GM18951 (cell line): ENCODE measurements around the gene UBAC2.
"Not testable (repeated sequence)": the region's sequence is repeated elsewhere in the genome, so short reads cannot be mapped to it uniquely, and the experiment has no call there.

Experiments used
- POLR2A ChIP-seq: IDR thresholded peaks from 4 replicates; pipeline ENCODE4 v1.6.1; 2011; ENCODE audit warnings: mild to moderate bottlenecking; ENCODE audit not compliant: insufficient read length, insufficient read depth; ENCODE audit errors: extremely low read depth
- in situ Hi-C: fragments of 300-500 bp; cut with MboI; formaldehyde crosslinking; loops from one replicate; pipeline ENCODE4 v1.12.0; 2022; ENCODE audit warnings: low sequenced_read_pairs, mixed read lengths, inconsistent platforms; ENCODE audit not compliant: unreplicated experiment

UBAC2 gene

DNA sequence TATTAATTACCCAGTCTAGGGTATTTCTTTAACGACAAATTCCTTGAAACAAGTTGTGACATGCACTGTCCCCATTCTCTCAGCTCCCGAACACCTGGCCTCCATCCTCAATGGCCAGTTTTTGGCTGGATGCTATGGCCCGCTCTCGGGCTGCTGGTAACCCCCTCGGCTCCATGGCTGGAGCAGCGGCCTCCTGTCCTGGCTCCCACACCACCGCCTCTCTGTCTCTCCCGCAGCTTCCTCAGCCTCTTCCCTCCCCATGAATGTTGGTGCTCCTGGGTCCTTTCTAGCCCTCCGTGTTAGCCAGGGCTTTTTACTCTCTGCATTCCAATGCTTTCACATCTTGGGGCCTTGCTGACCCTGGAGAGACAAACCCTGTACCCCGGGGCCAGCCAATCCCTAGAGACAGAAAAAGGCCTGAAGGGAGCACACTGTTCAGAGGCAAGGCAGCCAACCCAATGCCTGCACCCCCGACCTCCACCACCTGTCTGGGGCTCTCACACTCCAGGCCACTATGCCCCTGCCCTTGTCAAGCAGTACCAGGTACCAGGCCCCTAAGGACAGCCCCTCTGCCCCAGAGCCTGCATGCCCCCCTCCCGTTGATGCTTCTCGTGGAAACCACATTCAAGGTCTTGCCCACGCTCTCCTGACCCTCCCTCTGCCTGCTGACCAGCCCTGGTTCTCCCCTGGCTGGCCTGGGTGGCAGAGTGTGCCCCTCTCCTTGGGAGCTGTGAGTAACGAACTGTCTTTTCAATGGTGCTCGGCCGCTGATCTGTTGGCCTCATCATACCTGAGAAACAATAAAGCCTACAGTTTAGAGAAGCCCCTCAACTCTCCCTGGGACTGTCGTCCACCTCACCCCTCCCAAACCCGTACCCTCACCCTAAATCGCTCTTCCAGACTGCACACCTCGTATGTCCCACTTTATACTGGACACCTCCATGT is 193.4 kb downstream of the UBAC2 start:
- in situ Hi-C loops, result no loop called here

DNA sequence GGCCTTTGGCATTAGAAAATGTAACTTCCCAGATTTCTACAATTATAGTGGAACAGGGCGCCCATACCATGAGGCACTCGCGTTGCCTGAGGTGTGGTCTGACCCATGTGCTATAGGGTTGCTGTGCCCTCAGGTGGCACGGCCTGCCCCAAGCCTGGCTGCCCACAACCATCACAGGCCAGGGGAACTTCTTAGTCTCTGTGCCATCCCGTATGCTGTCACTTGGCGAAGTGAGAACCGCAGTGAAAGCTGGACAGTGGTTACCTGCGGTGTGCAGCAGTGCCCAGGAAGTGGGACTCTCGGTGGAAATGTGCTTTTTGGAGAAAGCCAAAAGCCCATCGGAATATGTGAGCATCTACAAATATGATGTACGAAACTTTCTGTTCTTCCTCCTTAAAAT is 194.8 kb downstream of the UBAC2 start:
- in situ Hi-C loops, result no loop called here
- TF ChIP-seq POLR2A, result no peak

More for the DNA sequence above, 193.4 kb downstream of the UBAC2 start:
- no peak for TF ChIP-seq POLR2A

DNA sequence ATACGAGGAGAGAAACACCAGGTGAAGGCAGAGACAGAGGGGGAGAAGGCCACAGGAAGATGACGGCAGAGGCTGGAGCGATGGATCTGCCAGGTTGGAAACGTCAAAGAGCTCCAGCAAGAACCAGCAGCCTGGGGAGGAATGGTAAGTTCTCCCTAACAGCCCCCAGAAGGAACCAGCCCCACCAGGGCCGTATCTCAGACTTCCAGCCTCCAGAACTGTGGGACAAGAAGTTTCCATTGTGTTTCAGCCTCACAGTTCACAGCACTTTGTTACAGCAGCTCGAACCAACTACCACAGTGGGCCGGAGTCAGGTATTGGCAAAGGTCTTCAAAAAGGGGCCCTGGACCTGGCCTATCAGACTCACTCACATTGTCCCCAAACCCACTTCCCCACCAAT is 195.8 kb downstream of the UBAC2 start:
- in situ Hi-C loops, result no loop called here
- no peak for TF ChIP-seq POLR2A

DNA sequence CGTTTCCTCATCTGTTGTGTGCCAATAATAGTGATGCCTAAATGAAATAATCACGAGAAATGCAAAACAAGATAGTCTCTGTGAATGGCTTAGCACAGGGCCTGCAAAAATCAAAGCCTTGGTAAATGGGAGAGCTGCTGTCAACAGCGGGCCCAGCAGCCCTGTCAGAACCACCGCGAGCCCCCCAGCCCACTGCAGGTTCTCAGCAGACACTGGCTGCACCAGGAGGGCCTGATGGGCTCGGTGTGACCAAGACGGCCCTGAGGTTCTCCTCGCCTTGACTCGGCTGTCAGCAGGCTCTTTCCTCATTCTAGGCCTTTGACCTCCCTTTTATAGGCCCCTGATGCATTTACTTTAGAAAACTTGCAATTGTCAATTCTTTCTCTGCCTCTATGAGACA is 197.4 kb downstream of the UBAC2 start:
- in situ Hi-C loops, result no loop called here
- no peak for TF ChIP-seq POLR2A

DNA sequence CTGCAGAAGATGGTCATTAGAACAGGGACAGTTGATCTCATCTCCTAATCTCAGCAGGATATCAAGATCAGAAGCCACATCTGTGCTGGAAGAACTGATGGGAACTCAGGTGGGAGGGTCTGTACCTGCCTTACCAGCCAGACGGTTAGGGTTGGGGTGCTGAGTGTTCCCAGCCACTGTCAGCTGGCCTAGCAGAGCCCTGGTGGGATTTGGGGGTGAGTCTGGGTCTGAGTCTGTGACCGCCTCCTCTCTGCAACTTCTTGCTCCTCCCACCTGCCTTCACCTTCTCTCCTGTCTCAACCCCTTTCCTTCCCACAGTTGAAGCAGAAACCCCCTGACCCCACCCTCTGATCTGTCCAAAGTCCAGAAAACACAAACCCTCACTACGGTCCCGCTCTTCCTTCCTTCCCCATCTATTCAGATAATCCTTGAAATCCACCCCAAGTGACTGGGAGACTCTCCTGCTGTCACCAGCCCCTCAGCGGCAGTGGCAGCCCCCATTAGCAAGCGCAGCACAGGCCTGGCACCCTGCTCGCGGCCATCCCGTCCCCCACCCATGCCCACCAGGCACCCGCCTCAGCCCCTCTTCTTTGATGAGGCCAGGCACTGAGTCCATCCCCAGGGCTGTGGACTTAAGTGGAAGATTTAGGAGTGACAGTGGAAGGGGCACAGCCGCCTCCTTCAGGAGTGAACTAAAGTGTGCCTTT is 198.4 kb downstream of the UBAC2 start:
- in situ Hi-C loops, result no loop called here
- TF ChIP-seq POLR2A, result no peak

DNA sequence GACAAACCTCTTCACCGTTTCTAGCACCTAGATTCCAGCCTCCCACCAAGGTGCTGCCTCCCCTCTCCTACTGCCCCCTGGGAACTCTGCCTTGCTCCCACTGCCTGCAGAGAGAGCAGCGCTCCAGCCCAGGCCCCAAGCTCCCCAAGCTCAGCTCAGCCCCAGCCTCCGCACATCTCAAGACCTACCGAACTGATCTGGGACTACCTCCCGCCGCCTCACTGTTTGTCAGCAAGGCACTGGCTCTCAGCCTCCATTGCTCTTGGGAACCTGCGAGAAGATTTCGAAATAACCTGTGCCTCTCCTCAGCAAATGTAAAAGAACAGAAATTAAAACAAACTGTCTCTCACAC is 198.9 kb downstream of the UBAC2 start:
- in situ Hi-C loops, result no loop called here
- no peak for TF ChIP-seq POLR2A

DNA sequence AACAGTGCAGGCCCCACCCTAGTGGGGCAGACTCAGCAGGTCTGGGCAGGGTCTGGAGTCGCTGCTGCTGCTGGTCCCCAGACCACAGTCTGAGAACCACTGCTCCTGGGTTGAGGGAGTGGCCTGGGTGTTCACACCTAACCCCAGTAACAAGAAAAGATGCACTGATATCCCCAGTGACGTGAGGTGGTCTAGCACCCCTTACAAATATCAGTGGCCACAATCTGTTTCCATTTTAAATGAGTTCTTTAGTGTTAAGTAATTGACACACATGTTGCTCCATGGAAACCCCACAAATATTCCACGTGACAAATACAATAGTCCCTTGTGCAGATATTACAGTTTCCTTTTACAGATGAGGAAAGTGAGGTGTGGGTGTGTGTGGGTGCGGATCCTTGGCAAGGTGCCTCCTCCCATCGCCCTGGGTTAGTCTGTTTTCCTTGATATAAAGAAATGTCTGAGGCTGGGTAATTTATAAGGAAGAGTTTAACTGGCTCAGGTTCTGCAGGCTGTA is 202.9 kb downstream of the UBAC2 start:
- TF ChIP-seq POLR2A, result no peak
- in situ Hi-C loops, result no loop called here

DNA sequence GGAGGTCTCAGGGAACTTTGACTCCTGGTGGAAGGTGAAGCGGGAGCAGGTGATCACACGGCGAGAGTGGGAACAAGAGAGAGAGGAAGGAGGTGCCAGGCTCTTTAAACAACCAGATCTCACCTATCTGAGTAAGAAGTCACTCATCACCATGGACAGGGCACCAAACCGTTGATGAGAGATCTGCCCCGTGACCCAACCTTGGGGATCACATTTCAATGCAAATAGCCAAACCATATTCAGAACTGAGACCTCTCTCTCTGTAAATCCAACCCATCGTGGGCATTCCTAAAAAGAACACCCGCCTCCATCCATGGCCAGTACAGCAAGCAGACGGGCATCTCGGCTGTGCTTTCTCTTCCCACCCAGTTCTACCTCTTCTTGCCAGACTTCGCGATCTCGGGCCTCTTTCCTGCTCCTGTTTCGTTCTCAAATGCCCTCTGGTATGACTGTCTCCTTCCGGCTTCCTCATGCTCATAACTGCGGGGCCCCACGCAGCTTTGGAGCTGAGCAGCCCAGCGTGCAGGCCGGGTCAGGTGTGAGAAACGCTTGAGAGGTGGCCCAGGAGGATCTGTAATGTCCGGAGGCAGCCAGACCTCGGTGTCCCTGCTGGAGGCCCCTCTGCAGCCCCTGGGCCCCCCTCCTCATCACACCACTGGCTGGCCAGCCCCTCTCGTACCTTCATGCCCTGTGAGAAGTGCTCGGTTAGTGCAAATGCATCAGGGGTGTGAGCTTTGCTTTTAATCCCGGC is 203.5 kb downstream of the UBAC2 start:
- TF ChIP-seq POLR2A, result no peak
- in situ Hi-C loops, result no loop called here

DNA sequence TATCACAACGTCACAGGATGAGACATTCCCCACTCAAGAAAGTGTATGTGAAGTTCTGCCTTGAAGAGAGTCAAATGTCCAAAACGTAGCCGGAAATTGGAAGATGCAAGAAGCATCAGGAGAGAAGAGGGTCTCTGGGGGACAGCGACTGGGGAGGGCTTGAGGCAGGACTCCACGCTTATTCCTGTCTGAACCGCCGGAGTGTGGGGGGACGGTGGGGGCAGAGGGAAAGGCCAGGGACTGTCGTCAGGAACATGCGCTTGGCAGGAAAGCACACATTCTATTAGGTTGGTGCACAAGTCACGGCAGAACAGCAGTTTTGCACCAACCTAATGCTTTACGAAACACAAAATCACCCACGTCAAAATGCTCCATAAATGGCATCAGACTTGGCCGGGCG is 205.3 kb downstream of the UBAC2 start:
- in situ Hi-C loops, result no loop called here
- no peak for TF ChIP-seq POLR2A

DNA sequence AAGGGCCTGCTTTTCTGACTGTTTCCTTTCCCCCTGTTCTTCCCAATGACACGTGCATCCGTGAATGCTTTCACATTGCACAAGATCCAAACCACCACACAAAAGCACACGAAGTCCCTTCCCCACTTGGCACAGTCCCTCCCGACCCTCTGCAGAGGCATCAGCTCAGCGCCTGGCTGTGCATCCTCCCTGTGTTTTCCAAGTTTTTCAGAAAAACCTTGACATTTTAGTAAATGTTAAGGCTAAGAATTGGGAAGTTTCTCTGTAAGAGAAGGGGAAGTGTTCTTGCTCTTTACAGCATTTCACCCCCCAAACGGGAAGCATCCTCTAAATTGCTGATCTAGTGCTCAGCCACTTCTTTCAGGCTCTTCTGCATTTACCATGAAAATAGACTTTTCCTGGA is 206.1 kb downstream of the UBAC2 start:
- in situ Hi-C loops, result no loop called here
- no peak for TF ChIP-seq POLR2A

DNA sequence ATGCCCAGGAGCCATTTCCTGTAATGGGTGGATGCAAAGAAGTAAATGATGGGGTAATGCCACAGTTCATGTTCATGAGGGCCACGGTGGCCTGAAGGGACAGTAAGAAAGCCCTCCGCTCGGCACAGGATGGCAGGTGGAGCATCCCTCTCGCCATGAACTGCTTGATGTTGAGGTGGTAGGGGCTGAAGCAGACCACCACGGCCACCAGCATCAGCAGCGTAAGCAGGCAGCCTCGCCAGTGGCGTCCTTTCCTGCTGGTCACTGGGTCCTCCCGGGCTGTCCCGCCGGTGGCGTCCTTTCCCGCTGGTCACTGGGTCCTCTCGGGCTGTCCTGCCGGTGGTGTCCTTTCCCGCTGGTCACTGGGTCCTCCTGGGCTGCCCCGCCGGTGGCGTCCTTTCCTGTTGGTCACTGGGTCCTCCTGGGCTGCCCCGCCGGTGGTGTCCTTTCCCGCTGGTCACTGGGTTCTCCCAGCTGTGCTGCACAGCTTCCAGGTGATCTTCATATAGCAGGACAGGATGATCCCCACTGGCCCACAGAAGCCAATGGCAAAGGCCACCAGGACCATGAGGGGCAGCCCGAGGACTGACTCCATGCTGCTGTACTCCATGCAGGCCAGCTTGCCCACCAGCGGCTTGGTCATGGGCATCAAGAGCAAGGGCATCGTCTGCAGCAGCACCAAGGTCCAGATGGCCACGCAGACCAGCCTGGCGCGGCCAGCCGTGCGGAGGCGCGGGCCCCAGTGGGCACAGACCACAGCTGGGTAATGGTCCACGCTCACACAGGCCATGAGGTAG is 207.4 kb downstream of the UBAC2 start:
- no peak for TF ChIP-seq POLR2A
- in situ Hi-C loops, result no loop called here

DNA sequence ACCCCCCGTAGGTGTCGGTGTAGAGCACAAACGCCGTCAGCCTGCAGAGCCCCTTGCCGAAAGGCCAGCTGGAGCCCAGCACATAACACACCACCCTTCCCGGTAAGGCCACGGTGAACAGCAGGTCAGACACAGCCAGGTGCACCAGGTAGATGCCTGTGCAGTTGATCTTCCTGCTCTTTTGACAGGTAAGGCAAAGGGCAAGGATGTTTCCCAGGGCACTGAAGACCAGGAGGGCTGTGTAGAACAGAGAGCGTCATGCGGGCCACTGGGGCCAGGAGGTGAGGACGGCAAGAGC is 208.0 kb downstream of the UBAC2 start:
- in situ Hi-C loops, result no loop called here
- no peak for TF ChIP-seq POLR2A

DNA sequence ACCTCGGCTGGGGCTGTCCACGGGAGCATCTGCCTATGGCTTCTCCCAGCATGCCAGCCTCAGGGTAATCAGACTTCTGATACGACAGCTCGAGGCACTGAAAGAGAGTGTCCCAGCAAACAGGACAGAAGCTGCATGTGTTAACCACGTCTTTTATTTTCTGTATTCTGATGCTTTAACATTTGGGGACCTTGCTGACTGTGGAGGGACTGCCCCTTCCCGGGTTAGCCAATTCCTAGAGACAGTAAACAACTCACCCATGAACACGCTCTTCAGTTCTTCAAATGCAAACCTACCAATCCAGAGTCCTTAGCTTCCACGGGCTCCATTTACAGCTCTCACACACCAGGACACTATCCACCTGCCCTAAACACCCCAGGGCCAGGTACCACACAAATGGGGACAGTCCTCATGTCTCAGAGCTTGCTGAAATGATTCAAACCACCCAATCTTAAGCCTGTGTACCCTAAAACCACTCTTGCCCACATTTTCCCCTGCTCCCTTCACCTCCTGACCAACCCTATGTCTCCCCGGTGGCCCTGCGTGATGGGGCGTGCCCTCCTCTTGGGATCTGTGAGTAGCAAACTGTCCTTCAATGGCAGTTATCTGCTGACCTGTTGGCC is 208.9 kb downstream of the UBAC2 start:
- in situ Hi-C loops, result not testable (repeated sequence)

DNA sequence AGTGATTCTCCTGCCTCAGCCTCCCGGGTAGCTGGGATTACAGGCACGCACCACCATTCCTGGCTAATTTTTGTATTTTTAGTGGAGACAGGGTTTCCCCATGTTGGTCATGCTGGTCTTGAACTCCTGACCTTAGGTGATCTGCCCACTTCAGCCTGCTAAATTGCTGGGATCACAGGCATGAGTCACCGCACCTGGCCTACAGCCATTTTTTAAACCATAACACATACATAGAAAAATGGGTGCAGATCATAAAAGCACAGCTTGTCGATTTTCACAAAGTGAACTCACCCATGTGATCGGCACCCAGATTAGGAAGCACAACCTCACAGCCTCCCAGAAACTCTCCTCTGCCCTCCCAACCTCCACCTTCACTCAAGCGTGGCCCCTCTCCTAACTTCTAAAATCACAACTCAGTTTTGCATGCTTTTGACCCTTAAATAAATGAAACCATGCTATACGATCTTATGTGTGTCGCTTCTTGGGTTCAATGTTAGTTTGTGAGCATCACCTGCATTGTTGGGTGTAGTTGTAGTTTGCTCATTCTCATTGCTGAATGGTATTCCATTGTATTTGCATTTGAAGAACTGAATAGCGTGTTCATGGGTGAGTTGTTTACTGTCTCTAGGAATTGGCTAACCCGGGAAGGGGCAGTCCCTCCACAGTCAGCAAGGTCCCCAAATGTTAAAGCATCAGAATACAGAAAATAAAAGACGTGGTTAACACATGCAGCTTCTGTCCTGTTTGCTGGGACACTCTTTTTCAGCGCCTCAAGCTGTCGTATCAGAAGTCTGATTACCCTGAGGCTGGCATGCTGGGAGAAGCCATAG is 210.2 kb downstream of the UBAC2 start:
- in situ Hi-C loops, result not testable (repeated sequence)
